Activated naive CD4-positive, alpha-beta T cell treated with anti-CD3 and anti-CD28 coated beads for 36 hours (primary cell): Measurements from ENCODE around the gene MMP15. TPM values are rescaled to one million over a fixed set of nuclear protein-coding genes. Genes with fewer than 3 reads are reported as not detected.
"Not testable (repeated sequence)": the region's sequence is repeated elsewhere in the genome, so short reads cannot be mapped to it uniquely, and the experiment has no call there.

Experiments used
- CTCF ChIA-PET: fragments of 350-600 bp; sonication (Branson Sonifier 250); formaldehyde crosslinking; loops from one replicate; lab custom pipeline; 2021; ENCODE audit warnings: antibody characterized with exemption; lab: Charles Lee
- DNase-seq: peaks from one replicate; pipeline ENCODE4 v3.0.0-alpha.2; 2020
- H3K27ac Mint-ChIP-seq: one replicate; pipeline ENCODE4 v1.8.0; 2021; ENCODE audit warnings: mild to moderate bottlenecking, mixed read lengths
- H3K27me3 Mint-ChIP-seq: one replicate; pipeline ENCODE4 v1.8.0; 2021; ENCODE audit warnings: low read depth, mixed read lengths
- H3K36me3 Mint-ChIP-seq: one replicate; pipeline ENCODE4 v1.8.0; 2021; ENCODE audit warnings: low read depth, mixed read lengths
- H3K4me1 Mint-ChIP-seq: one replicate; pipeline ENCODE4 v1.8.0; 2021; ENCODE audit warnings: low read depth, mixed read lengths
- H3K4me3 Mint-ChIP-seq: one replicate; pipeline ENCODE4 v1.8.0; 2021; ENCODE audit warnings: mild to moderate bottlenecking, moderate library complexity, mixed read lengths
- H3K9me3 Mint-ChIP-seq: one replicate; pipeline ENCODE4 v1.8.0; 2021; ENCODE audit warnings: mixed read lengths
- intact Hi-C: fragments of 100-400 bp; cut with micrococcal nuclease; formaldehyde crosslinking; loops from one replicate; pipeline ENCODE4 v1.15.1; 2023
- total RNA-seq, 2 experiments: library from RNA; stranded (reverse); gene quantifications; one replicate each; pipeline ENCODE4 v1.2.3, GENCODE V29; 2021

MMP15 gene
- total RNA-seq, 2 experiments from 2014 or later = 0.12 to 0.24 TPM

DNA sequence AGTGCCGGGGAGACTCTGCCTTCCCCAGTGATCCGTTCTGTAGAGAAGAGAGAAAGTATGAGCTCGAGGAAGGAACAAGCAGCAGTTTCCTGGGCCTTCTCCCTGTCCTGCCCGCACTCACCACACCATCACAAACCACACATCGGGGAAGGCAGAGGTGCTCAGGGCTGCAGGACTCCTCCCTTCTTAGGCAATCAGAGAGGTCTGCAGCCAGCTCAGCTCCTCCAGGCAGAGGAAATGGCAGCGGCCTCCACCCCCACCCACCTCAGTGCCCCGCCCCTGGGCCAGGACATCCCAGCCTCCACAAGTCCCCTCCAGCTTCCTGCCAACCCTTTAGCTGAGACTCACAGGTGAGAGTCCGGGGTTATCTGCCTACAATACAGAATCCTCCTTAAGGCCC, 27.1 kb upstream of the MMP15 start:
- H3K27me3 Mint-ChIP-seq = no peaks in the 10 kb centered on the region
- peak; percentile 78 for DNase-seq
- H3K4me1 Mint-ChIP-seq = peaks cover 52% of the 10 kb centered on the region
- intact Hi-C loops = no loop called here
- peak overlapping the region; percentile 66 for H3K27ac Mint-ChIP-seq
- H3K4me3 Mint-ChIP-seq = peak overlapping the region; percentile 74
- CTCF ChIA-PET = interaction anchor here (0.6 to 3.8 kb wide), 5 partner anchors 18 to 349 kb away, joined by 3 to 30 read pairs (median 3); no protein-coding TSS in a partner anchor
- H3K9me3 Mint-ChIP-seq = no peaks in the 10 kb centered on the region
- no peaks in the 10 kb centered on the region for H3K36me3 Mint-ChIP-seq

DNA sequence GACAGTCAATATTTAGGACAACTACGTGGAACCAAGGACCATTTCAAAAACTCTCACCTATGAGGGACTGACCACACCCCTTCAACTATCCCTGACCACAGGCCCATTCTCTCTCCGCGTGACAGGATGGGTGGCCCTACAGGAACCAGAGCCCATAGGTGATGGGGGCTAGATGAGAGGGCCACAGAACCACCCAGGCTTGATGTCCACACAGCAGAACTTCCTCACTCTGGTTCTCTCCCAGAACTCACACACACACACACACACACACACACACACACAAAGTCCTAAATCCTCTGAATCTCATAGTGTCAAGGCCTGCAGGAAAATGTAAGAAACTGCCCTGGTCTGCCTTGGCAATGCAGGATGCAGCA, 26.6 kb upstream of the MMP15 start:
- DNase-seq = no peak
- Mint-ChIP-seq H3K9me3 (no peaks in the 10 kb centered on the region), H3K4me1 (peaks cover 55% of the 10 kb centered on the region), H3K36me3 (peaks cover 3% of the 10 kb centered on the region), H3K27ac (peak overlapping the region; percentile 66), H3K27me3 (no peaks in the 10 kb centered on the region), H3K4me3 (peak overlapping the region; percentile 74)
- CTCF ChIA-PET = interaction anchor here (0.6 to 3.8 kb wide), 8 partner anchors 10 to 349 kb away, joined by 3 to 30 read pairs (median 4); no protein-coding TSS in a partner anchor
- intact Hi-C loops = loop anchor here (1.0 kb wide), 2 partner anchors 130 to 733 kb away; partner anchors contain the start of gene CFAP20

DNA sequence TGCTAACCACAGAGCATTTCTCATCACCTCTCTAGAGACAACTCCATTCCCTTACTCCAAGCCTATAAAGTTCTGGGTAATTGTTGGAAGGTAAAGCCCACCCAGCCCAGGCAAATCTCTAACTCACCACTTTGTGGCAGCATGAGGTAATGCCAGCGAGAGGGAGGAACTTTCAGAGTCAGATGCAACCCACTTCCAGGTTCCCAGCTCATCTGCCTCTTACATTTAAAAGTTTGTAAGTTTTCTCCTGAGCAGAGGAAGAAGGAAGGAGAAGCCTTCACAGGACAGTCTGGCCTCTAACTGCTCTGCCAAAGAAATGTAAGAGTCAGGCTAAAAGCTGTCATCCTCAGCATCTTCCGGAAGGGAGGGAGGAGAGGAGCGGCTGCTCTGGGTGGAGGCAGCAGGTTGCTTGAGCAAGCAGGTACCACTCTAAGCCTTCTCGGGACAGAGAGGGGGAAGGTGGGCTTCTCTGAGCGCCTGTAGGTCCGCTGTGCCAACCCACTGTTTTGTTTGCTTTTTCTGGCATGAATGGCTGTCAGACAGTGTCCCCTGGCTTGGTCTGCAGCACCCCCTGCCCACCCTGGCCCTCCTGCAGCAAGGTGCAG, 26.1 kb upstream of the MMP15 start:
- DNase-seq = peak; percentile 52
- Mint-ChIP-seq H3K4me3 (peak overlapping the region; percentile 74), H3K4me1 (peaks cover 55% of the 10 kb centered on the region), H3K27ac (peak overlapping the region; percentile 66), H3K9me3 (no peaks in the 10 kb centered on the region), H3K27me3 (no peaks in the 10 kb centered on the region), H3K36me3 (peaks cover 3% of the 10 kb centered on the region)
- intact Hi-C loops = loop anchor here (1.0 kb wide), 2 partner anchors 130 to 733 kb away; partner anchors contain the start of gene CFAP20
- CTCF ChIA-PET = interaction anchor here (0.6 to 3.8 kb wide), 9 partner anchors 11 to 350 kb away, joined by 3 to 30 read pairs (median 3); no protein-coding TSS in a partner anchor

DNA sequence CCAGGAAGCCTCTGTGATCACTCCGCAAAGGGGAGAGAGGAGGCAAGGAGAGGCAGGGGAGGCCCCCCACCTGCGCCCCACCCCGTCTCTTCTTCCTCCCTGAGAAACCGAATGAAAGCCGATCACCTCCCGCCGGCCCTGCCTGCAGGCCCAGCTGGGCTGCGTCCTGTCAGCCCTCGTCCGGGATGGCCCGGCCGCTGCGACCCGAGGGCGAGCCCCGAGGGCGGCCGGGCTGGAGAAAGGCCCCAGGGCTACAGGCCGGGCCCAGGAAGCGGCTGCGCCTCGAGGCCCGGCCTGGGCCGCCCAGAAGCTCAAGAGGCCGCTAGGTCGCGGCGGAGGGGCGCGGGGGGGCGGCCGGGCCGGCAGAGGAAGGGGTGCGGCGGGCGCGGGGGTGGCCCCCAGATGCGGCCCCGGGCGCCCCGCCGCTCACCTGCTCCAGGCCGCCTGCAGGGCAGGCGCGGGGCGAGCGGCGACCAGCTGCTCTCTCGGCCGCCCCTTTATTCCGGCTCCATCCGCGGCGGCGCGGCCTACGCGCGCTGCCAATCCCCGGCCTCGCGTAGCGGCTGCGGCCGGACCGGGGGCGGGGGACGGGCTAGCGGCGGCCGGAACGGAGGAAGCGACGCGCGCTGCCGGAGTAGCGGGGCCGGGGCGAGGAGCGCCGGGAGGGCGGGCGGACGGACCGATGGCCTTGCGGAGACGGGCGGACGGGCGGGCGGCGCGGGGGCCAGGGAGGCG, 25.4 kb upstream of the MMP15 start, which contains the start of gene ZNF319:
Gene ZNF319, minus strand, starts transcription at position 702 of the 735 bp plus-strand sequence. CDS start 2,407 bp downstream, outside the sequence.
- Mint-ChIP-seq H3K9me3 (no peaks in the 10 kb centered on the region), H3K4me1 (peaks cover 51% of the 10 kb centered on the region), H3K36me3 (peaks cover 3% of the 10 kb centered on the region), H3K27ac (peak within 1 kb of the TSS; percentile 71), H3K27me3 (no peaks in the 10 kb centered on the region), H3K4me3 (peak within 1 kb of the TSS; percentile 91)
- intact Hi-C loops = loop anchor here (1.0 to 10.0 kb wide), 9 partner anchors 101 to 732 kb away; partner anchors contain the start of genes CFAP20, KIFC3 and POLR2C
- DNase-seq = peak; percentile 40
- CTCF ChIA-PET = interaction anchor here (0.7 to 3.8 kb wide), 7 partner anchors 11 to 264 kb away, joined by 3 to 30 read pairs (median 3); no protein-coding TSS in a partner anchor

DNA sequence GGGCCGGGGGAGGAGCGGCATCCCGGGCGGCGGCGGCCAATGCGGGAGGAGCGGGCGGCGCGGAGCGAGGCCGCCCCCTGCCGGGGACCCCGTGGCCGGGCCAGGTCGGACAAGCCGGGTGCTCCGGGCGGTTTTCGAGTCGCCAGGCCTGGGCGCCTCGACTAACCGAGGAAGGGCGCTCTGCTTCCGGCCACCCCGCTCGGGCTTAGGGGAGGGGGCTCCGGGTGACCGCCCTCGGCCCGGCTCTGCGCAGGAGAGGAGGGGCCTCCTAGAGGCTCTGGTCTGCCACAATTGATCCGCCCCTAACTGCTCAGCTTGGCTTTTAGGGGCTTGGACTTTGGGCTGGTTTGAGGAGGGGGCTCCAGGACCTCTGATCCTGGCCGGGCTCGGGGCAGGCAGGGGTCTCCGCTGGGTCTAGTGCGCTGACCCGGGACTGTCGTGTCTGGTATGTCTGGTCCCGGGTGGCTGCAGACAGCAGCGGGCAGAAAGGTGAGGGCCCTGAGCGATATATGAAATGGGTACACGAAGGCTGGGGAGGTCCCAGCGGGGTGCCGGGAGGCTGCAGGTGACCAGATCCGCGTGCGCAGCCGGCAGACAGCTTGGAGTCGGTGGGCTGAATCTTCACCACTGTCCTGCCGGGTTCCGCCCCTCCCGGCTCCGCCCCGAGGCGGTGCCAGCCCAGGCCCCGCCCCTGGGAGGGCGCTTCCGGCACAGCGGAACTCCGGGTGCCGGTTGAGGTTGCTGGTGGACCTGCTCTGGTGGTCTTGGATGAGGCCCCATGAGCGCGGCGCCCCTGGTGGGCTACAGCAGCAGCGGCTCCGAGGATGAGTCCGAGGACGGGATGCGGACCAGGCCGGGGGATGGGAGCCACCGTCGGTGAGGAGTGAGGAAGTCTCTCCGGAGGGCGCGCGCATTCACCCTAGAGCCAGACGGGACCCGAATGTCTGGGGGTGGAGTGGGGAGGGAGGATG, 24.6 kb upstream of the MMP15 start, which contains the start of gene USB1:
Gene USB1, plus strand, starts transcription at position 702 of the 971 bp plus-strand sequence. Its CDS starts 77 bp downstream, at position 779.
- Mint-ChIP-seq H3K27ac (peak within 1 kb of the TSS; percentile 71), H3K4me1 (peaks cover 51% of the 10 kb centered on the region), H3K36me3 (peaks cover 3% of the 10 kb centered on the region), H3K27me3 (no peaks in the 10 kb centered on the region), H3K4me3 (peak within 1 kb of the TSS; percentile 91), H3K9me3 (no peaks in the 10 kb centered on the region)
- intact Hi-C loops = loop anchor here (1.0 to 10.0 kb wide), 11 partner anchors 16 to 634 kb away; partner anchors contain the start of genes KATNB1, KIFC3 and POLR2C
- DNase-seq = peak; percentile 78
- CTCF ChIA-PET = interaction anchor here (0.7 to 3.8 kb wide), 4 partner anchors 10 to 207 kb away, joined by 3 to 30 read pairs (median 4); no protein-coding TSS in a partner anchor

DNA sequence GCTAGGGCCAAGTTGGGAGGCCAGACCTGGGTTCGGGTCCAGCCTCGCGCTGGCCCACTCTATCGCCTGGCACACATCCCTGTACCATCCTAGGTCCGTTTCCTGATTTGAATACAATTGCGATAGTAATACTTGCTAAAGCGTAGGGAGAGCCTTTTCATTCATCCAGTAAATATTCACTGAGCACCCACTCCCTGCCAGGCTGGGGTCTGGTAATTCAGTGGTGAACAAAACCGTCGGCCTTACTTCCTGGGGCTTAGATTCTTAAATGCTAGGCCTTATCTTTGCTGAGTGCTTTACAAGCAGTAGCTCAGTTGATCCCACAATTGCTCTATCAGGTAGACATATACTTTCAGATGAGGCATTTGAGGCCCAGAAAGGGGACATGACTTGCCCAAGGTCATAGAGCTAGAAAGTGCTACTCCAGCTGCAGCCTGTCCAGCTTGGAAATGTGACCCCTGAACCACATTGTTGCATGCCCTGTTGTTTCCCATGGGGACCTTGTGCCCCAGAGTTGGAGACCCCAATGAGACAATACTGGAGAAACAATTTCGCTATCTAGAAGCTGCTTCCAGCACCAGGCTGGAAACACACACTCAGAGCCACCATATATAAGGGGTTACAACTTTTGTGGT, 23.7 kb upstream of the MMP15 start:
- no peaks in the 10 kb centered on the region for H3K27me3 Mint-ChIP-seq
- no peak overlapping the region for H3K27ac Mint-ChIP-seq
- H3K36me3 Mint-ChIP-seq = peaks cover 7% of the 10 kb centered on the region
- no peak for DNase-seq
- H3K9me3 Mint-ChIP-seq = peaks cover 2% of the 10 kb centered on the region
- CTCF ChIA-PET = interaction anchor here (0.8 kb wide), 1 partner anchor 9 kb away, joined by 3 read pairs; no protein-coding TSS in a partner anchor
- intact Hi-C loops = loop anchor here (1.0 to 10.0 kb wide), 7 partner anchors 17 to 633 kb away; partner anchors contain the start of genes KATNB1, KIFC3 and POLR2C
- peak overlapping the region; percentile 91 for H3K4me3 Mint-ChIP-seq
- H3K4me1 Mint-ChIP-seq = peaks cover 51% of the 10 kb centered on the region

DNA sequence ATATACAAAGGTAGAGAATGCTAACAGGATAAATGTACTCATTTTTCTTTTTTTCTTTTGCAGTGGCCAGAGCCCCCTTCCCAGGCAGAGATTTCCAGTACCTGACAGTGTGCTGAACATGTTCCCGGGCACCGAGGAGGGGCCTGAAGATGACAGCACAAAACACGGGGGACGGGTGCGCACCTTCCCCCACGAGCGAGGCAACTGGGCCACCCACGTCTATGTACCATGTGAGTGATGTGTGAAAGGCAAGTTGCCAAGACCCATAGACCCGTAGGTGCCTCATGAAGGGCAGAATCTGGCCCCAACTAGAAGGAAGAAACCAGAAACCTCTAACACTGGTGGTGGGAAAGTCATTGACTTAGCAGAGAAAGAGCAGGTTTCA, 23.1 kb upstream of the MMP15 start:
- Mint-ChIP-seq H3K27me3 (no peaks in the 10 kb centered on the region), H3K36me3 (peaks cover 11% of the 10 kb centered on the region), H3K4me3 (no peak overlapping the region), H3K9me3 (peaks cover 2% of the 10 kb centered on the region), H3K4me1 (peaks cover 47% of the 10 kb centered on the region), H3K27ac (no peak overlapping the region)
- no peak for DNase-seq
- CTCF ChIA-PET = no interaction called here
- intact Hi-C loops = loop anchor here (10.0 kb wide), 2 partner anchors 538 to 632 kb away; partner anchors contain the start of gene POLR2C

DNA sequence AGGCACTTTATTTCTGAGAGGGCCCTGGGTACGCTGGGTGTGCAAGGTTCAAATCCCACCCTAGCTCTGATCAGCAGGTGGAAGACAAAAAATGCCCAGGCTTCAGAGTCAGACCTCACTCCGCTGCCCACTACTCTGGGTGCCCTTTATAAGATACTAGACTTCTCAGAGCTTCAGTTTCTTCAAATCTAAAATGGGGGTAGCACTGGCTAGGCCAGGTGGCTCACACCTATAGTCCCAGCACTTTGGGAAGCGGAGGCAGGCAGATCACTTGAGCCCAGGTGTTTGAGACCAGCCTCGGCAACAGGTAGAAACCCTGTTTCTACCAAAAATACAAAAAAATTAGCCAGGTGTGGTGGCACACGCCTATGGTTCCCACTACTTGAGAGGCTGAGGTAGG, 22.6 kb upstream of the MMP15 start:
- H3K4me3 Mint-ChIP-seq = no peak overlapping the region
- no peak for DNase-seq
- intact Hi-C loops = loop anchor here (10.0 kb wide), 2 partner anchors 538 to 632 kb away; partner anchors contain the start of gene POLR2C
- peaks cover 2% of the 10 kb centered on the region for H3K9me3 Mint-ChIP-seq
- peaks cover 11% of the 10 kb centered on the region for H3K36me3 Mint-ChIP-seq
- no peak overlapping the region for H3K27ac Mint-ChIP-seq
- CTCF ChIA-PET = interaction anchor here (4.1 kb wide), 1 partner anchor 103 kb away, joined by 15 read pairs; no protein-coding TSS in a partner anchor
- no peaks in the 10 kb centered on the region for H3K27me3 Mint-ChIP-seq
- H3K4me1 Mint-ChIP-seq = peaks cover 42% of the 10 kb centered on the region

DNA sequence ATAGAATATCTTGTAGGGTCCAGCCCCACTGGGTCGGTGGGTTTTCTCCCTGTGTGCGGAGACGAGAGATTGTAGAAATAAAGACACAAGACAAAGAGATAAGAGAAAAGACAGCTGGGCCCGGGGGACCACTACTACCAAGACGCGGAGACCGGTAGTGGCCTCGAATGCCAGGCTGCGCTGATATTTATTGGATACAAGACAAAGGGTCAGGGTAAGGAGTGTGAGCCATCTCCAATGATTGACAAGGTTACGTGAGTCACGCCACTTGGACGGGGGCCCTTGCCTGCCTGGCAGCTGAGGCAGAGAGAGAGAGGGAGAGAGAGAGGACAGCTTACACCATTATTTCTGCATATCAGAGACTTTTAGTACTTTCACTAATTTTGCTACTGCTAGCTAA, 20.8 kb upstream of the MMP15 start:
- Mint-ChIP-seq H3K4me1 (peaks cover 24% of the 10 kb centered on the region), H3K36me3 (peaks cover 12% of the 10 kb centered on the region)
- not testable (repeated sequence) for H3K27ac Mint-ChIP-seq, H3K9me3 Mint-ChIP-seq, DNase-seq, H3K27me3 Mint-ChIP-seq, H3K4me3 Mint-ChIP-seq
- CTCF ChIA-PET = interaction anchor here (0.8 to 4.1 kb wide), 5 partner anchors 9 to 196 kb away, joined by 3 to 15 read pairs (median 3); no protein-coding TSS in a partner anchor
- intact Hi-C loops = loop anchor here (1.0 to 10.0 kb wide), 4 partner anchors 105 to 630 kb away; partner anchors contain the start of gene POLR2C

DNA sequence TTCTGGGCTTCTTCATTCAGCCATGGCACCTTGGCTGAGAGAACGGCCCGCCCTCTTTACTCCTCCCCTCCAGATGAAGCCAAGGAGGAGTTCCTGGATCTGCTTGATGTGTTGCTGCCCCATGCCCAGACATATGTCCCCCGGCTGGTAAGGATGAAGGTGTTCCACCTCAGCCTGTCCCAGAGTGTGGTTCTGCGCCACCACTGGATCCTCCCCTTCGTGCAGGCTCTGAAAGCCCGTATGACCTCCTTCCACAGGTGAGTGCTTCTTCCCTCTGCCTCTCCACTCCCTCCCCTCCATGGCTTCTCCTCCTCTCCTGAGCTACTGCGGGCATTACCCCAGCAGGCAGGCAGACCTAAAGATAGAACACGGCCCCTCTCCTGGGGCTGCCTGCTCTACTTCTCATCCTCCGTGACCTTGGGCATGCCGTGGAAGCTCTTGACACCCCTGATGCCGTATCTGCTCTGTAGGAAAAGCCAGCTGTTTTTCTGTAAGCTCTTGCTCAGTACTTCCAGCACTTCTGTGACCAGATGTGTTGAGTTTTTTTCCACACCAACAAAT, 15.6 kb upstream of the MMP15 start:
- H3K9me3 Mint-ChIP-seq = peaks cover 2% of the 10 kb centered on the region
- H3K27me3 Mint-ChIP-seq = no peaks in the 10 kb centered on the region
- no peak for DNase-seq
- no peak overlapping the region for H3K27ac Mint-ChIP-seq
- H3K36me3 Mint-ChIP-seq = peaks cover 23% of the 10 kb centered on the region
- CTCF ChIA-PET = interaction anchor here (1.0 kb wide), 1 partner anchor 110 kb away, joined by 3 read pairs; no protein-coding TSS in a partner anchor
- H3K4me1 Mint-ChIP-seq = no peaks in the 10 kb centered on the region
- H3K4me3 Mint-ChIP-seq = no peak overlapping the region
- intact Hi-C loops = loop anchor here (10.0 kb wide), 2 partner anchors 545 to 625 kb away; partner anchors contain the start of gene POLR2C
